Pancreas (tissue), 10 donors: ENCODE results near the gene ZNF76. TPM values are rescaled to one million over a fixed set of nuclear protein-coding genes. Genes with fewer than 3 reads are reported as not detected.

ENCODE experiments used
- ATAC-seq, 4 donors: fragments of 200-7000 bp; cut with Tn5 transposase; one replicate each; pipeline versions ENCODE4 v1.8.0 to v1.9.1; 2020; ENCODE audit warnings: mild to moderate bottlenecking in 4 of 4, moderate library complexity in 4 of 4
- DNase-seq, 6 donors: peaks; one replicate each; pipeline ENCODE4 v3.0.0-alpha.2; 2020
- FAIRE-seq: peaks from 2 replicates; lab custom pipeline; 2012; peaks lifted over from hg19 to GRCh38; lab: Jason Lieb, UNC
- H3K27ac ChIP-seq, 4 donors: fragments of 200-600 bp; sonication (generic); 1 replicate in 3 of 4; 2 replicates in 1 of 4; pipeline versions ENCODE4 v1.5.0 to v1.8.0; 2020
- H3K27me3 ChIP-seq, 4 donors: fragments of 200-600 bp; one replicate each; pipeline ENCODE4 v1.8.0; 2021
- H3K36me3 ChIP-seq, 3 donors: fragments of 200-600 bp; sonication (generic) in 1 of 3; one replicate each; pipeline versions ENCODE4 v1.5.0 to v1.8.0; 2020 to 2021
- H3K4me1 ChIP-seq, 3 donors: fragments of 200-600 bp; one replicate each; pipeline ENCODE4 v1.8.0; 2021
- H3K4me3 ChIP-seq, 4 donors: fragments of 200-600 bp; sonication (generic) in 2 of 4; one replicate each; pipeline versions ENCODE4 v1.5.0 to v1.8.0; 2020 to 2021
- H3K9me3 ChIP-seq, 4 donors: fragments of 200-600 bp; one replicate each; pipeline ENCODE4 v1.8.0; 2021
- WGBS, 2 donors: extraction: QIAGEN DNeasy Blood & Tissue Kit; methylation state at CpG; one replicate each; pipeline ENCODE4 v1.1.7; 2013; 5-methylcytosine and 5-hydroxymethylcytosine counted together
- intact Hi-C, 3 donors: fragments of 100-400 bp; cut with DNase I; formaldehyde crosslinking; loops; one replicate each; pipeline versions ENCODE4 v1.11.1 to v1.14.2; 2022
- polyA plus RNA-seq, 2 donors: library from polyadenylated mRNA; stranded (reverse); fragments of 200-250 nt; gene quantifications; one replicate each; pipeline ENCODE4 v1.2.3, GENCODE V29; 2013
- total RNA-seq, 6 donors: library from RNA; stranded (reverse); fragmentation: NEBNext Ultra II Directional in 4 of 6; extraction: Animal tissue kit (Norgen Biotek cat#: 25700) in 4 of 6; gene quantifications; one replicate each; pipeline versions ENCODE4 v1.2.1 to v1.2.4, GENCODE V29; 2021 to 2023
- TF ChIP-seq, protein P1 (sequence below), 4 donors: fragments of 200-600 bp; sonication (generic) in 3 of 4; IDR thresholded peaks; one replicate each; pipeline versions ENCODE4 v1.5.0 to v1.8.0; 2021; ENCODE audit warnings: antibody characterized with exemption in 4 of 4
- donor health status: healthy with polysubstance abuse.
- donor health status: DM: no; HTN: no; CAD: no; lungs with moderate emphysema.
- donor health status: DM: no; HTN: no; CAD: no.
- donor health status: control.
- donor health status: control.
- donor health status: Bipolar disorder and iron deficiency.
- donor health status: DM: yes; HTN: yes; CAD: no.
- donor health status: DM: no; HTN: no; CAD: no.
- donor health status: DM: no; HTN: no; CAD: no.
- donor health status: DM: yes; HTN: yes; CAD: no.

The ZNF76 gene
- total and polyA plus RNA-seq, 8 donors: 14.9 to 51.1 (median 19.3) TPM

GRCh38 chr6:35298625-35299140, 39.1 kb downstream of the ZNF76 start:
- ATAC-seq (no peak), FAIRE-seq (no peak), DNase-seq (no peak)
- WGBS, 2 donors: 77 to 83% methylated on average over 6 of the region's 6 CpGs
- Histone ChIP-seq H3K36me3 (peaks cover 0 to 5% (median 0%) of the 10 kb centered on the region in 3 donors), H3K4me3 (peak overlapping the region; percentile 47 to 79 (median 61)), H3K4me1 (peaks cover 0 to 10% (median 0%) of the 10 kb centered on the region in 3 donors), H3K27me3 (no peaks in the 10 kb centered on the region), H3K27ac (peak overlapping the region in 2 of 4 donors; percentile 14 to 68), H3K9me3 (no peaks in the 10 kb centered on the region)
- TF ChIP-seq, protein P1, sequence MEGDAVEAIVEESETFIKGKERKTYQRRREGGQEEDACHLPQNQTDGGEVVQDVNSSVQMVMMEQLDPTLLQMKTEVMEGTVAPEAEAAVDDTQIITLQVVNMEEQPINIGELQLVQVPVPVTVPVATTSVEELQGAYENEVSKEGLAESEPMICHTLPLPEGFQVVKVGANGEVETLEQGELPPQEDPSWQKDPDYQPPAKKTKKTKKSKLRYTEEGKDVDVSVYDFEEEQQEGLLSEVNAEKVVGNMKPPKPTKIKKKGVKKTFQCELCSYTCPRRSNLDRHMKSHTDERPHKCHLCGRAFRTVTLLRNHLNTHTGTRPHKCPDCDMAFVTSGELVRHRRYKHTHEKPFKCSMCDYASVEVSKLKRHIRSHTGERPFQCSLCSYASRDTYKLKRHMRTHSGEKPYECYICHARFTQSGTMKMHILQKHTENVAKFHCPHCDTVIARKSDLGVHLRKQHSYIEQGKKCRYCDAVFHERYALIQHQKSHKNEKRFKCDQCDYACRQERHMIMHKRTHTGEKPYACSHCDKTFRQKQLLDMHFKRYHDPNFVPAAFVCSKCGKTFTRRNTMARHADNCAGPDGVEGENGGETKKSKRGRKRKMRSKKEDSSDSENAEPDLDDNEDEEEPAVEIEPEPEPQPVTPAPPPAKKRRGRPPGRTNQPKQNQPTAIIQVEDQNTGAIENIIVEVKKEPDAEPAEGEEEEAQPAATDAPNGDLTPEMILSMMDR (IDR thresholded peaks at IDR 0.05): no peak
- intact Hi-C loops: no loop called here

DNA sequence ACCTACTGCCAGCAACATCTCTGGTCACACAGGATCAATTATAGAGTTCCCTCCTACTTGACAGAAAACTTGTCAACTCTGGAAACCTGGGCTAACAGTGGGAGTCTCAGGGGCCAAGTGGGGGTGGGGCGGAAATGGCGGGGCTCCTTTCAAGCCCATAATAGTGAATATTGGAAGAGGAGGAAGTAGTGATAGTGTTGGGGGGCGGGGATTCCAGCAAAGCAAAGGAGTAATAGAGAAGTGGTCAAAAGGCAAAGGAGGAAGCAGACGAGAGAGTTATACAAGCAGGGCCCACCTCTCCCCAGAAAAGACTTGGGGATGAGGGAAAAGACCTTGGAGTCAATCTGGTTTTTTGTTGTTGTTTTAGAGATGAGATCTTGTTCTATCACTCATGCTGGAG, 40.1 kb downstream of the ZNF76 start:
- Histone ChIP-seq H3K4me3 (no peak overlapping the region), H3K27ac (no peak overlapping the region), H3K9me3 (no peaks in the 10 kb centered on the region), H3K36me3 (peaks cover 0 to 5% (median 0%) of the 10 kb centered on the region in 3 donors), H3K4me1 (peaks cover 0 to 10% (median 0%) of the 10 kb centered on the region in 3 donors), H3K27me3 (no peaks in the 10 kb centered on the region)
- 90 to 96% methylated on average over 4 of the region's 4 CpGs for WGBS, 2 donors
- no peak for DNase-seq
- no peak for ATAC-seq
- no peak for FAIRE-seq
- intact Hi-C loops: no loop called here
- TF ChIP-seq, protein P1 (IDR thresholded peaks at IDR 0.05): no peak

- Histone ChIP-seq H3K4me1 (peaks cover 0 to 10% (median 0%) of the 10 kb centered on the region in 3 donors), H3K4me3 (no peak overlapping the region), H3K9me3 (no peaks in the 10 kb centered on the region), H3K27ac (no peak overlapping the region), H3K27me3 (no peaks in the 10 kb centered on the region), H3K36me3 (no peaks in the 10 kb centered on the region)
- intact Hi-C loops: no loop called here
- ATAC-seq (no peak), DNase-seq (no peak), FAIRE-seq (no peak)
- TF ChIP-seq, protein P1 (IDR thresholded peaks at IDR 0.05): no peak
Observed at GRCh38 chr6:35300848-35301247, 41.3 kb downstream of the ZNF76 start.

GRCh38 chr6:35302604-35303241, 43.2 kb downstream of the ZNF76 start:
- no peak overlapping the region for H3K4me3 ChIP-seq
- DNase-seq: peak in 1 of 6 donors; percentile 52
- TF ChIP-seq, protein P1 (IDR thresholded peaks at IDR 0.05): no peak
- intact Hi-C loops: no loop called here
- WGBS, 2 donors: 65 to 66% methylated on average over 6 of the region's 6 CpGs
- H3K4me1 ChIP-seq: peaks cover 0 to 5% (median 0%) of the 10 kb centered on the region in 3 donors
- ATAC-seq: peak in 3 of 4 donors; percentile 44 to 56 (median 45)
- H3K27me3 ChIP-seq: no peaks in the 10 kb centered on the region
- peak overlapping the region in 1 of 4 donors; percentile 33 for H3K27ac ChIP-seq
- no peaks in the 10 kb centered on the region for H3K9me3 ChIP-seq
- no peak for FAIRE-seq
- no peaks in the 10 kb centered on the region for H3K36me3 ChIP-seq

DNA sequence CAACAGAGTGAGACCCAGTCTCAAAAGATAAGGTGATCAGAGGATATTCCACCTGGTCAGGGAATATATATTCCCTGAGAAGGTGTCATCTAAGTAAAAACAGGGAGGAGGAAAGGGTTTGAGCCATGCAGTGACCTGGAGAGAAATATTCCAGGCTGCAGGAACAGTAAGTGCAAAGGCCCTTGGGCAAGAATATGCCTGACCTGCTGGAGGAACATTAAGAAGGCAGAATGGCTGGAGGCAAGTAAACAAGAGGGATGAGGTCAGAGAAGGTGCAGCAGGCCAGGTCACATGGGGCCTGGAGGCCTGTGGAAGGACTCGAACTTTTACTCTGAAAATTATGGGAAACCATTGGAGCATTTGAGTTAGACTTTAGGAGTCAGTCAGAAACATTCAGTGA, 44.8 kb downstream of the ZNF76 start:
- DNase-seq (no peak), ATAC-seq (no peak), FAIRE-seq (no peak)
- H3K4me3 ChIP-seq: no peak overlapping the region
- H3K9me3 ChIP-seq: no peaks in the 10 kb centered on the region
- no peaks in the 10 kb centered on the region for H3K27me3 ChIP-seq
- TF ChIP-seq, protein P1 (IDR thresholded peaks at IDR 0.05): no peak
- 62 to 73% methylated on average over 1 of the region's 1 CpG for WGBS, 2 donors
- intact Hi-C loops: no loop called here
- H3K36me3 ChIP-seq: no peaks in the 10 kb centered on the region
- no peak overlapping the region for H3K27ac ChIP-seq
- H3K4me1 ChIP-seq: no peaks in the 10 kb centered on the region
